GM12865 (cell line): ENCODE results near the gene RASL11B.

Source experiments
- DNase-seq: peaks from one replicate; pipeline ENCODE4 v3.0.0; 2010; ENCODE audit warnings: low read depth
- H3K4me3 ChIP-seq: 2 replicates; pipeline ENCODE4 v1.5.1; 2011; ENCODE audit warnings: mild to moderate bottlenecking, low read depth, low read length, control low read depth
- TF ChIP-seq, protein P1 (sequence below): IDR thresholded peaks from 2 replicates; pipeline ENCODE4 v1.5.1; 2011; ENCODE audit warnings: low read length, control low read depth, low read depth, inconsistent platforms; ENCODE audit not compliant: insufficient read depth; ENCODE audit errors: missing control alignments

Gene RASL11B, protein sequence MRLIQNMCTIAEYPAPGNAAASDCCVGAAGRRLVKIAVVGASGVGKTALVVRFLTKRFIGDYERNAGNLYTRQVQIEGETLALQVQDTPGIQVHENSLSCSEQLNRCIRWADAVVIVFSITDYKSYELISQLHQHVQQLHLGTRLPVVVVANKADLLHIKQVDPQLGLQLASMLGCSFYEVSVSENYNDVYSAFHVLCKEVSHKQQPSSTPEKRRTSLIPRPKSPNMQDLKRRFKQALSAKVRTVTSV

DNA sequence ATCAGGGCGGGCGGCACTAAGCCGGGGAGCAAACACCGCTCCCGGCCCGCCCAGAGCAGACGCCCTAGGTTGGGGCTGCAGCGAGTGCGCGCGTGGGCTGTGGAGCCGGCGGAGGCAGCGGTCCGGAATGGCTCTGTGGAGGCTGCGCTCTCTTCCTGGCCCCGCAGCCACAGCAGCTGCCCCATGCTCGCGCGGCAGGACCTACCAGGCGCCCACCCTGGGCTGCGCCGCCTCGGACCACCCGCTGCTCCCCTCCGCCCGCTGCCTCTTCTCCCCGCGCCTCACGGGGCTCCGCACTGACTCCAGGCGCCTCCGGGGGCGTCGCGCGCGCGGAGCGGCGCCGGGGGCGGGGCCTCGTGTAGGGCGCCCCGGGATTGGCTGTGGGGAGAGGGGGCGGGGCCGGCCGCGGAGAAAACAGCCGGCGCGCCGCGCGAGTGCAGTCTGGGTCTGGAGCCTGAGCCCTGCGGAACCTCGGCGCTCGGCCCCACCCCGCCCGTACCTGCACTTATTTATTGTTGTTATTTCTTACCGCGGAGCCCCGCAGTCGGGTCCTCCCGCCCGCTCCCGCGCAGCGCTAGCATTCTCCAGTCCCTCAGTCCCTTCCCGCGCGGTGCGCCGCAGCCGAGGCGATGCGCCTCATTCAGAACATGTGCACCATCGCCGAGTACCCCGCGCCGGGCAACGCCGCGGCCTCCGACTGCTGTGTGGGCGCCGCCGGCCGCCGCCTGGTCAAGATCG is at the start of gene RASL11B:
RASL11B (plus strand) TSS at position 439 of the 738 bp plus-strand sequence; CDS start at position 630, 191 bp downstream.
- peak within 1 kb of the TSS; percentile 54 for H3K4me3 ChIP-seq
- DNase-seq: peak; percentile 78
- TF ChIP-seq, protein P1, sequence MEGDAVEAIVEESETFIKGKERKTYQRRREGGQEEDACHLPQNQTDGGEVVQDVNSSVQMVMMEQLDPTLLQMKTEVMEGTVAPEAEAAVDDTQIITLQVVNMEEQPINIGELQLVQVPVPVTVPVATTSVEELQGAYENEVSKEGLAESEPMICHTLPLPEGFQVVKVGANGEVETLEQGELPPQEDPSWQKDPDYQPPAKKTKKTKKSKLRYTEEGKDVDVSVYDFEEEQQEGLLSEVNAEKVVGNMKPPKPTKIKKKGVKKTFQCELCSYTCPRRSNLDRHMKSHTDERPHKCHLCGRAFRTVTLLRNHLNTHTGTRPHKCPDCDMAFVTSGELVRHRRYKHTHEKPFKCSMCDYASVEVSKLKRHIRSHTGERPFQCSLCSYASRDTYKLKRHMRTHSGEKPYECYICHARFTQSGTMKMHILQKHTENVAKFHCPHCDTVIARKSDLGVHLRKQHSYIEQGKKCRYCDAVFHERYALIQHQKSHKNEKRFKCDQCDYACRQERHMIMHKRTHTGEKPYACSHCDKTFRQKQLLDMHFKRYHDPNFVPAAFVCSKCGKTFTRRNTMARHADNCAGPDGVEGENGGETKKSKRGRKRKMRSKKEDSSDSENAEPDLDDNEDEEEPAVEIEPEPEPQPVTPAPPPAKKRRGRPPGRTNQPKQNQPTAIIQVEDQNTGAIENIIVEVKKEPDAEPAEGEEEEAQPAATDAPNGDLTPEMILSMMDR: no peak

DNA sequence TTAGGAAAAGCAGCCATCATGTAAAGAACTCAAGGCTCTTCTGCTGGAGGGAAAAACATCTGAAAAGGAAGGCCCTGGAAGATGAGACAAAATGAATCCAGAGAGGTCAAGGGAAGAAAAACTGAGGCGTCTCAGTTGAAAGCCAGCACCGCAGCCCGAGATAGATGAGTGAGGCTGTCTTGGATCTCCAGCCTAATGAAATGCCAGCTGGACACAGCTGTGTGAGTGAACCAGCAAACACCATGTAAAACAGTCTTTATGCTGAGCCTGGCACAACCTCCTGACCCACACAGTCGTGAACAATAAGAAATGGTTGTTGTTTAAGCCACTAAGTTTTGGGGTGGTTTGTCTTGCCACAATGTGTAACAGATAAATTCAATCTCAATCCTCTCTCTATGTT is 48.6 kb upstream of the RASL11B start:
- TF ChIP-seq, protein P1: no peak
- no peak for DNase-seq
- no peak overlapping the region for H3K4me3 ChIP-seq

DNA sequence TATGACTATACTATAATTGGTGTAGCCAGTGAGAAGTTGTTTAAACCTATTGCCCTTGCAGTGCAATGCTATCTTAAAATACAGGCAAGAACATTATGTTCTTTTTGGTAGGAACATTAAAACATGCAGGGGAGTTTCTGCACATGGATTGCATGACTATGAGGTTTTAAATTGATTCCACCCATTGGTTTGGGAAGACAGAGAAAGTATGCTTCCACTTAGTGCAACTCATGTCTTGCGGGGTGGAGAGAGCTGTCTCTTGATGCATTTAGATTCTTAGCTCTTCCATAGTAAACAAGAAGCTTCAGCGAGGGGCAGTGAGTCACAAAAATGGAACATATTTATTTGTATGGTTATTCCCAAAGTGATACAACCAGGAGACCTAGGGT is 39.5 kb upstream of the RASL11B start:
- TF ChIP-seq, protein P1: no peak
- H3K4me3 ChIP-seq: no peak overlapping the region
- no peak for DNase-seq

DNA sequence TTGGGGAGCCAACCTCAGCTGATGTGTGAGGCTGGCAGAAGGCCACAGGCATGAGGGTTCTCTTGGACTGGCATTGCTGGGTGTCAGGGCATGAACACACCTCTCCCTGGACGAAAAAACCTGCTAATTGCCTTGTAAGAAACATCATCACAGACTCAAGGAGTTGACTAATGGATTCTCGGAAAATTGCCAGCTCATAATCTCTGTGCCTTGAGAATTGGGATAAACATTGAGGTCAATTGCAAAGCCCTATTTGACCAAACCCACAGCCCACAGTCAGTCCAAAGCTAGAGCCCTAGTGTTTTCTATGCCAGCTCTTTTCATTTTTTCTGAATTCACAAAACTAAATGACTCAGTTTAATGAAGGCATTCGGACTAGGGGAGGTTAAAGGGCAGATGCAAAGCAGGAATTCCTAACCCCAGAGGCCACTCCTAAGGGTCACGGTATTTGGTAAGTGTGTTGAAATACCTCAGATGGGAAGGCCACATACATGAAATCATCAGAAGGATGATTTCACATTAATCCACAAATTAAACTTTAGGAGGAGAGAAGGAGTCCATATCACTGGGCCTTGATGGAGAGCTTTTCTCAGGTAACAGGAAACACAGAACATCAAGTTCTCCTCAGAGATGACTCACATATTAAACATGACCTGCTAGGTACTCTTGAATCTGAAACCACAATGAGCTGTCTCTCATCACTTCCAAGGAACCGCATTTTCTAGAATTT is 39.0 kb upstream of the RASL11B start:
- DNase-seq: peak; percentile 13

DNA sequence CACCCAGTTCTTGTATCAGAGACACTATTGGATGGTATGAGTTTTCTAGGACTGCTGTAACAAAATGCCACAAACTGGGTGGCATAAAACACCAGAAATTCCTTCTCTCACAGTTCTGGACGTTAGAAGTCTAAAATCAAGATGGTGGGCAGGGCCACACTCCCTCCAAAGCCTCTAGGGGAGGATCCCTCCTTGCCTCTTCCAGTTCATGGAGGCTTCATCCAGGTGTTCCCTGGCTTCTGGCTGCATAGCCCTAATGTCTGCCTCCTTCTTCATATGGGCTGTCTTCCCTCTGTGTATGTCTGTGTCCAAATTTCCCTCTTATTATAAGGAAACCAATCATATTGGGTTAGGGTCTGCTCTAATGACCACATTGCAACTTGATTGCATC is 38.4 kb upstream of the RASL11B start:
- no peak for DNase-seq
- TF ChIP-seq, protein P1: no peak
- H3K4me3 ChIP-seq: no peak overlapping the region

More for the DNA sequence above, 39.0 kb upstream of the RASL11B start:
- H3K4me3 ChIP-seq: no peak overlapping the region
- TF ChIP-seq, protein P1: no peak

DNA sequence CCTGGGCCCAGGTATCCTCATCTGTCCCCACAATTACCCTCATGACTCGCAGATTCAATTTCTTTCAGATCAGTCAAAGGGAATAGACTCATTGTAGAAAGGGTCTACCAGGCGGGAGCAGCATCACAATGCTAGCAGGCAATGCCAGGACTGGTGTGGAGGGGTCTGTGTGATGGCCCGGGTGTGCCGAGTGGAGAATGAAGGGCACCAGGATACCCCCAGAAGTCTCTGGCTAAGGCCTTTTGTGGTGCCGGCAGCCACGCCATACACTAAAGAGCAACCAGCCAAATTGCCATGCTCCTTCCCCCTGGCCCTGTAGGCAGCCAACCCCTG is 37.9 kb upstream of the RASL11B start:
- TF ChIP-seq, protein P1: no peak
- no peak for DNase-seq
- no peak overlapping the region for H3K4me3 ChIP-seq
